Iris pigment epithelial cell (primary cell): ENCODE data around the gene PTPRD.
A peak's percentile ranks its signal among the peaks of the same experiment; 100 is the strongest.
"Not testable (repeated sequence)": the region's sequence is repeated elsewhere in the genome, so short reads cannot be mapped to it uniquely, and the experiment has no call there.

Experiments
- DNase-seq: peaks from one replicate; pipeline ENCODE4 v3.0.0-alpha.2; 2011; ENCODE audit warnings: low read depth

Gene PTPRD

DNA sequence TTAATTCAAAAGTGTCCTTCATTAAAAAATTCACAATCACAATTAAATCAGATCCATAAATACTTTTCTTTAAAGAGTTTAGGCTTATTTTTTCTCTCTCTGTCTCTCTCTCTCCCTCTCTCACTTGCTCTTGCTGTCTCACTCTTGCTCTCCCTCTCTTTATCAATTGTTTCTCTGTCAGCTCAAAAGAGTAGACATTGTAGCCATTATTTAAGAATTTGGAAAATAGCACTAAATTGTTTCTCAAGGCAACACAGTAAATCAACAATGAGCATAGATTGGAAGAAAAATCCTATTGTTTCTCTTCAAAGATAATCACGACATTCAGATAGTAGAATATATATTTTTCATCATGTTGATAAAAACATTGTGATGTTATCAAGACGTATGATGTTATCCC, 1114.0 kb downstream of the PTPRD start:
- no peak for DNase-seq

DNA sequence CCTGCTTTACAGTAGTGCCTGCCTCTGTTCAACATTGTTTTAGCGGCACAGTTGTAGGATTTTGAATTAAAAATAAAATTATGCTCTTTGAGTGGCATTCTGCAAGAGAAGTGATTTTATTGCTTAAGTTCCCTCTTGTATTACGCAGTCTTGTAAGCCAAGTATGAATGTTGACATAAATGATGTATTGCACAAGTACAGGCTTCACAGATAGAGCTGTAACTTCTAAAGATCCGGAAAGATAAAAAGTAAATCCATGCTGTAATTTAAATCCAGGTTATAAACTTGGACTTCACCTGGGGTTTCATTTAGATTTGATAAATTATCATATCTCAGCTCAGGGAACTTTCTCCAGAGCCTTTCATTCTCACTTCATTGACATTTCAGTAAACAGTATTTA, 1114.7 kb downstream of the PTPRD start:
- DNase-seq: no peak

GRCh38 chr9:9494336-9494735, 1118.5 kb downstream of the PTPRD start:
- no peak for DNase-seq

GRCh38 chr9:9492506-9492905, 1120.3 kb downstream of the PTPRD start:
- no peak for DNase-seq

DNA sequence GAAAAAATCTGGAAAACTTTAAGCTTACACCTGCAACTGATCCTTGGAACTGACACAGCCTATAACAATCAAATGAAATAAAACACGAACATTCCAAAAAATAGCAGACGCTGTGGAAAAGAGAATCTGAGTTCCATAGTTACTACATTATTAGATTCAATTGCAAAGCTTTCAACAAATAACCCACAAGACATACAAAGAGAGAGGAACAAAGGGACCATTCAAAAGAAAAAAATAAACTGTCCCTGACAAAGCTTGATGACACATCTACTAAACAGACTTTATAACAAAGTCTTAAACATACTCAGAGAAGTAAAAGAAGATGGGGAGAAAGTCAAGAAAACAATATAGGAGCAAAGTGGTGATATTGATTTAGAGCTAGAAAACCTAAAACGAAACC, 1123.6 kb downstream of the PTPRD start:
- DNase-seq: no peak

- DNase-seq: no peak
Measured at GRCh38 chr9:9483175-9483574, 1129.6 kb downstream of the PTPRD start.

DNA sequence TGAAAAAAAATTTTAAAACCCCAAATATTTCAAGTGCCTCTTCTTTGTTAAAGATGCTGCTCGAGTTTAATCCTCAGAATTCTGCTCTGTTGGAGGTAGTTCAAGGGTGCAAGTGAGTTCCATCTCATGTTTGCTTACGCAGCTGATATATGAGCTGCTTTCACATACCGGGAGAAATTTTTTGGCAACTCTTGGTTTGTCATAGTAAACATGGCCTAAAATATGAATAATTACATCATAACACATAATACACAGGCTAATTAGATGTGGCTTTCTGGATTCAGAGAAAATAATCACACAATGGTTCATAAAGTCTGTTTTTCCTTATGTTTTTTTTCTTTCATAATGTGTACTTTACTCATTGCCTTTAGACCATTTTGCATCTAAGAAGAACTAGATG, 1134.1 kb downstream of the PTPRD start:
- DNase-seq: no peak

- no peak for DNase-seq
Measured at GRCh38 chr9:9469271-9469670, 1143.5 kb downstream of the PTPRD start.

- DNase-seq: not testable (repeated sequence)
Measured at GRCh38 chr9:9441874-9442273, 1170.9 kb downstream of the PTPRD start.

DNA sequence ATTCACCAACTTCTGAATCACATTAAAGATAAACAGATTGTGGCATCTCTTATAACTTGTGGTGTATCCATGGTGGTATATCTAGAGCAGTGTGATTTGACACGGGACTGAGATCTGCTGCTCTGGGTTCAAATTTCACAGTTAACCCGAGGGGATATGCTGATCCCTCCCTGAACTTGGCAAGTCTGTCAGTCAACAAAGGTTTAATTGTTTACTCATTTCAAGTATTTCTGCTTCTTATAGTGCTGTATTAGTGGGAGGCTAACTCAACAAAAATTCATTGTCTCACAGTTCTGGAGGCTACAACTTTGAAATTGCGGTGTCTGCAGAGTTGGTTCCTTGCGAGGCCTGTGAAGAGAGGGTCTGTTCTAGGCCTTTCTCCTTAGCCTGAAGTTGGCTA, 1175.2 kb downstream of the PTPRD start:
- no peak for DNase-seq

- not testable (repeated sequence) for DNase-seq
Measured at GRCh38 chr9:9426454-9426853, 1186.3 kb downstream of the PTPRD start.

DNA sequence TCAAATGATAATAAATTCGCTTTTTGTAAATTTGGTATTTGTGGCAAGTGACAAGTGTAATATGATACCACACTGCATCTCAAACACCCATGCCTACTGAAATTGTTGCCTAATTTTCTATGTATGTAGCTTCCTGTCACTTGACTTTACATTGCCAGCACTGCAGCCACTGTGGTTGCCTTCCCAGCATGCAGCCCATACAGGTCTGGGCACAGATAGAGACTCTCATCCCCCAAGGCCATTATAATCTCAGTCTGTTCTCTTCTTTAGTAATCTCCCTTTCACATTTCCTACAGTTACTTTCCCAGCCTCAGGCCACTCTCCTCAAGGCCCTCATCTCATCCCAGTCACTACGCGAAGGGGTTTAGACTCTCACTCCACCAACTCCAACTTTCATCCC, 1200.6 kb downstream of the PTPRD start:
- no peak for DNase-seq

DNA sequence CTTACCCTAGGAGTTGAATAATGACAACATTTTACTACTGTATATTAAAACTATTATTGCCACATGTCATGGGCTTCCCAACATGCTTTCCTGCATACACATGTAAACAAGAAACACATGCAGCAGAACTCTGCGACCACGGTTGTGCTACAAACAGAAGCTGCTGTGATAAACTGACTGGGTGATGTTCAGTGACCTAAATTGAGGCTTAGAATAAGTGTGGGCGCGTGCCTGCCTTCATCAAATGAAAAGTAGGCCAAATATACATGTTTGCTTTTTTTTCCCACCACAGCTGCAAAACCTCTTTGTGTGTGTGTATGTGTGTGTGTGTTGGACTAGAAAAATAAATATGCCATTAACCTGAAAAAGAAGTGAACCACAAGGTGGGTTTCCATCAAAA, 1202.1 kb downstream of the PTPRD start:
- DNase-seq: no peak

GRCh38 chr9:9399982-9400381, 1212.8 kb downstream of the PTPRD start:
- DNase-seq: no peak

DNA sequence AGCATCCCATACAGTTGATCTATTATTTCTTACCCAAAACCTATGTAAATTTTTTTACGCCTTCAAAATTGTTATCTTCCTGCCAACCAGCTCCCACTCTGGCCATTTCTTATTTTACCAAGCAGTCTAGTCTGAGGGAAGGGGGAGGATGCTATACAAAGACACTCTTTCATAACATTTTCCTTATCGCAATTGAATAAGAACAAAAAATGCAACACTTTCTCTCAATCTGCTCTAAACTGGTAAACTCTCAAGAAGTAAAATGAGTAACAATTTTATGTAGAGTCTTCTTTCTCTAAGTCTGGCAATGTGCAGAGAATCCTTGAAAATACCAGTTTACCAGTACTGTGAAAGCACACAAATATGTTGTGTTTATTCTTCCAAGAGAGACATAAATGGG, 1216.3 kb downstream of the PTPRD start:
- no peak for DNase-seq

GRCh38 chr9:9395539-9395938, 1217.3 kb downstream of the PTPRD start:
- no peak for DNase-seq

GRCh38 chr9:9392755-9393154, 1220.0 kb downstream of the PTPRD start:
- DNase-seq: no peak

GRCh38 chr9:9389904-9390303, 1222.9 kb downstream of the PTPRD start:
- DNase-seq: no peak

GRCh38 chr9:9387511-9388115, 1225.2 kb downstream of the PTPRD start:
- no peak for DNase-seq

DNA sequence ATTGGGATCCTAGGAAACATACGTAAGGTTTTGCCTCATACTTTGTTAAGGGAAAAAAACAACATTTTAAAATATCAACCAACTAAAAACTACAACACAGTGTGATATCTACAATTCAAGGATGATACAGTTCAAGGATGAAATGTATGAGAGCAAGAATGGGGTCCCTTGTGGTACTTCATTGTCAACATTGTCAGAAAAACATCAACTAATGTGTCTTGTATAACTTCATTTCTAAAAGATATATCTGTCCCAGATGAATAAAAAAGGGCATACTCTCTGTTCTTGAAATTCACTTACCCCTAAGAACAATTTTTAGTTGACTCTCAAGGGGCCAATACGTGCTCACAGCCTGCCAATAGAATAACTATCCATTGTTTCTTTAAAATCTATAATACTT, 1250.5 kb downstream of the PTPRD start:
- DNase-seq: no peak

DNA sequence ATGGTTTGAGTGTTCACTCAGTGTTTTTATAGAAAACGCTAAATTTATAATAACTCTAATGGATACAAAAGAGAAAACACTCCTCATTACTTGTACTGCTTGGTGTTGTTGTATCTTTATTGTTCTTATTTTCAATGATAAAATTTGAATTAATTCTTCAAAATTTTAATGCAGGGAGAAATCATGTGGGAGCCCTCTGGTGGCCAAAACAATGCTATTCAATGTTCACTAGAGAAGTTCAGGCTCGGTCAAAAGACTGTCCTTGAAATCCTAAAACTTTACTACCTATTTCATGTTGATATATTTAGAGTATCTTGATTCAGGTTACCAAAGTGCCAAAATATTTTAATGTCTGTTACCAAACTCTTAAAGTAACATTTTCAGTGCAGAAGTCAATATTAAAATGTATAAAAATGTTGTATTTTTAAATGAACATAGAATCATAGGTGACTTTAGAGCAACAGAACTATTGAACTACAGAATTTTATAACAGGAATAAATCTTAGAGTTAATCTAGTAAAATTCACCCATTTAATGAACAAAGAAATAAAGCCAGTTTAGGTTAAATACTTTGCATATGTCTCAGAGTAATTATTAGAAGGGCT, 1259.8 kb downstream of the PTPRD start:
- peak; percentile 2 for DNase-seq

DNA sequence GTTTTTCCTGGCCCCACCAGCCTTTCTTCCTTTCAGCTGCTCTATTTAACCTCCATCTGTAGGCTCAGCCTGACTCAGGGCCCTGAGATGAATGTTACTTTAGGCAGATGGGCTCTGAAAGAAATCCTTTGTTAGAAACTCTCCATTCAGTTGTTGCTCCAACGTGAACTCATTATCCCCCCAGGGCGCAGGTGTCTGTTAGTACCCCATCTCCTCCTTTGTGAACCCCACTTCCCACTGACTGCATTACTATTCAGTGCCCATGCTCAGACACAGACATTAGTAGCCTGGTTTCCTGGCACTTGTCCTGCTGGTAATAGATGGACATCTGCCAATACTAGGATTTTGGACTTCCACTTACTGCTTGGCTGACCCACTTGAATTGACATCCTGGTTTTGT, 1271.6 kb downstream of the PTPRD start:
- no peak for DNase-seq

- DNase-seq: no peak
Measured at GRCh38 chr9:9337129-9337528, 1275.7 kb downstream of the PTPRD start.

DNA sequence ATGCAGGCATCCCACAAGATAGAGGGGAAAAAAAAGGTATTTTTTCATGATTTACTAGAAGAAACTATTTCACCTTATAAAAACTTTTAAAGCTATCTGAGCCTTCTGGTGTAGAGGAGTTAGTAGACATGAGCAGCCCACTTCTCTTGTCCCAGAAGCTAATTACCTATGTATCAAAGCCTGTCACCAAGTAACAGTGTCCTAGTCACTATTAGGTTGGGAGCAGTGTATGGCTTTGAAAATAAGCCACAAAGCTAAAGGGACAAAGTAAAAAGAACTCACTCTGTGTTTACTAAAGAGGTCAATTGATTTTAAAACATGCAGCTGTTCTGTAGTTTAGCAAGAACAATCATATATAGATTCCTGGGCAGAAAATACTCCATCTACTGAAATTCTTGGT, 1286.1 kb downstream of the PTPRD start:
- DNase-seq: no peak
